NCI-H345 treated with DMSO at 0.1 percent for 48 hours (cell line): ENCODE measurements around the gene KLRB1.
"Not testable (repeated sequence)": the region's sequence is repeated elsewhere in the genome, so short reads cannot be mapped to it uniquely, and the experiment has no call there.

ENCODE experiments used
- DNase-seq: peaks from one replicate; lab custom pipeline; 2025; ENCODE audit not compliant: unreplicated experiment; lab: John Stamatoyannopoulos, UW

KLRB1 gene

GRCh38 chr12:9625019-9625418 is 17.3 kb upstream of the KLRB1 start:
- DNase-seq: no peak

GRCh38 chr12:9619411-9620179 is 11.9 kb upstream of the KLRB1 start:
- no peak for DNase-seq

GRCh38 chr12:9618906-9619305 is 11.2 kb upstream of the KLRB1 start:
- not testable (repeated sequence) for DNase-seq

- DNase-seq: no peak
Observed at GRCh38 chr12:9617124-9617523, 9.4 kb upstream of the KLRB1 start.

GRCh38 chr12:9615420-9616136 is 7.9 kb upstream of the KLRB1 start:
- no peak for DNase-seq

- not testable (repeated sequence) for DNase-seq
Observed at GRCh38 chr12:9610606-9611005, 2.9 kb upstream of the KLRB1 start.

- no peak for DNase-seq
Observed at GRCh38 chr12:9606736-9607372, 862 bp downstream of the KLRB1 start.

- no peak for DNase-seq
Observed at GRCh38 chr12:9606247-9606646, 1.5 kb downstream of the KLRB1 start.

- DNase-seq: no peak
Observed at GRCh38 chr12:9605483-9605882, 2.2 kb downstream of the KLRB1 start.

- no peak for DNase-seq
Observed at GRCh38 chr12:9604287-9604686, 3.4 kb downstream of the KLRB1 start.

- DNase-seq: not testable (repeated sequence)
Observed at GRCh38 chr12:9600426-9600825, 7.3 kb downstream of the KLRB1 start.

GRCh38 chr12:9598363-9598762 is 9.4 kb downstream of the KLRB1 start:
- no peak for DNase-seq

- DNase-seq: no peak
Observed at GRCh38 chr12:9597365-9597764, 10.4 kb downstream of the KLRB1 start.

- DNase-seq: no peak
Observed at GRCh38 chr12:9590441-9590840, 17.3 kb downstream of the KLRB1 start.

GRCh38 chr12:9588749-9589148 is 19.0 kb downstream of the KLRB1 start:
- DNase-seq: no peak

GRCh38 chr12:9587987-9588600 is 19.6 kb downstream of the KLRB1 start:
- DNase-seq: no peak

- not testable (repeated sequence) for DNase-seq
Observed at GRCh38 chr12:9577729-9578128, 30.0 kb downstream of the KLRB1 start.

- DNase-seq: not testable (repeated sequence)
Observed at GRCh38 chr12:9567151-9567550, 40.6 kb downstream of the KLRB1 start.

- DNase-seq: not testable (repeated sequence)
Observed at GRCh38 chr12:9566113-9566512, 41.6 kb downstream of the KLRB1 start.

- not testable (repeated sequence) for DNase-seq
Observed at GRCh38 chr12:9564418-9564817, 43.3 kb downstream of the KLRB1 start.

GRCh38 chr12:9562841-9563453 is 44.8 kb downstream of the KLRB1 start:
- not testable (repeated sequence) for DNase-seq
